Liver (tissue), 9 donors: ENCODE results near the gene PNPLA6. TPM values are rescaled to one million over a fixed set of nuclear protein-coding genes. Genes with fewer than 3 reads are reported as not detected.
A peak's percentile ranks its signal among the peaks of the same experiment; 100 is the strongest.

ENCODE experiments used
- DNase-seq: peaks from one replicate; pipeline ENCODE4 v3.0.0-alpha.2; 2017; ENCODE audit warnings: low spot score
- H3K27ac ChIP-seq, 2 donors: one replicate each; pipeline ENCODE4 v1.7.0; 2013; ENCODE audit warnings: inconsistent platforms in 2 of 2, low read length in 2 of 2, control low read depth in 1 of 2, low read depth in 1 of 2, mild to moderate bottlenecking in 1 of 2
- H3K27me3 ChIP-seq, 4 donors: one replicate each; pipeline versions ENCODE4 v1.6.1 to v1.7.0; 2013; ENCODE audit warnings: low read length in 3 of 4, inconsistent platforms in 1 of 4, mild to moderate bottlenecking in 1 of 4, moderate library complexity in 1 of 4; ENCODE audit not compliant: control insufficient read depth in 4 of 4, insufficient read depth in 4 of 4
- H3K36me3 ChIP-seq, 4 donors: one replicate each; pipeline versions ENCODE4 v1.6.1 to v1.7.0; 2013; ENCODE audit warnings: low read length in 3 of 4, mild to moderate bottlenecking in 3 of 4, low read depth in 1 of 4, moderate library complexity in 1 of 4; ENCODE audit not compliant: control insufficient read depth in 4 of 4, insufficient read depth in 3 of 4
- H3K4me1 ChIP-seq, 4 donors: one replicate each; pipeline versions ENCODE4 v1.6.1 to v1.7.0; 2013; ENCODE audit warnings: low read length in 3 of 4, mild to moderate bottlenecking in 3 of 4, moderate library complexity in 1 of 4; ENCODE audit not compliant: control insufficient read depth in 4 of 4, insufficient read depth in 4 of 4
- H3K4me3 ChIP-seq, 3 donors: one replicate each; pipeline versions ENCODE4 v1.6.1 to v1.7.0; 2013; ENCODE audit warnings: low read length in 3 of 3, control low read depth in 1 of 3, low read depth in 1 of 3, mild to moderate bottlenecking in 1 of 3
- H3K9ac ChIP-seq, 2 donors: one replicate each; pipeline ENCODE4 v1.7.0; 2013; ENCODE audit warnings: low read length in 2 of 2, mild to moderate bottlenecking in 2 of 2, moderate library complexity in 2 of 2, control low read depth in 1 of 2, low read depth in 1 of 2
- H3K9me3 ChIP-seq, 4 donors: one replicate each; pipeline versions ENCODE4 v1.6.1 to v1.7.0; 2013; ENCODE audit warnings: low read length in 3 of 4; ENCODE audit not compliant: control insufficient read depth in 4 of 4
- EGR1 ChIP-seq, 2 donors: IDR thresholded peaks; 2 replicates each; pipeline ENCODE4 v1.6.1; 2016 to 2018; ENCODE audit warnings: antibody characterized with exemption in 2 of 2, low read depth in 2 of 2
- GABPA ChIP-seq, 2 donors: IDR thresholded peaks in 1 of 2; conservative IDR thresholded peaks in 1 of 2; 2 replicates each; pipeline ENCODE4 v1.6.1; 2016; ENCODE audit warnings: antibody characterized with exemption in 2 of 2, mild to moderate bottlenecking in 1 of 2, moderate library complexity in 1 of 2
- HNF4A ChIP-seq, 2 donors: conservative IDR thresholded peaks; 2 replicates each; pipeline ENCODE4 v1.6.1; 2016; ENCODE audit warnings: antibody characterized with exemption in 2 of 2, mild to moderate bottlenecking in 2 of 2
- HNF4G ChIP-seq: IDR thresholded peaks from 2 replicates; pipeline ENCODE4 v1.6.1; 2016; ENCODE audit warnings: antibody characterized with exemption
- JUND ChIP-seq, 2 donors: IDR thresholded peaks; 2 replicates each; pipeline ENCODE4 v1.6.1; 2016; ENCODE audit warnings: antibody characterized with exemption in 2 of 2
- MAX ChIP-seq: IDR thresholded peaks from 2 replicates; pipeline ENCODE4 v1.6.1; 2016; ENCODE audit warnings: antibody characterized with exemption
- NR2F2 ChIP-seq: IDR thresholded peaks from 2 replicates; pipeline ENCODE4 v1.6.1; 2016; ENCODE audit warnings: antibody characterized with exemption
- REST ChIP-seq: IDR thresholded peaks from 2 replicates; pipeline ENCODE4 v1.6.1; 2016; ENCODE audit warnings: antibody characterized with exemption, mild to moderate bottlenecking
- RXRA ChIP-seq, 2 donors: IDR thresholded peaks; 2 replicates each; pipeline ENCODE4 v1.6.1; 2017 to 2018; ENCODE audit warnings: antibody characterized with exemption in 2 of 2, mild to moderate bottlenecking in 1 of 2
- SP1 ChIP-seq: IDR thresholded peaks from 2 replicates; pipeline ENCODE4 v1.6.1; 2018; ENCODE audit warnings: antibody characterized with exemption, mild to moderate bottlenecking
- TAF1 ChIP-seq: conservative IDR thresholded peaks from 2 replicates; pipeline ENCODE4 v1.6.1; 2016; ENCODE audit warnings: antibody characterized with exemption, mild to moderate bottlenecking
- YY1 ChIP-seq: IDR thresholded peaks from 2 replicates; pipeline ENCODE4 v1.6.1; 2016; ENCODE audit warnings: antibody characterized with exemption, mild to moderate bottlenecking
- WGBS: extraction: QIAGEN DNeasy Blood & Tissue Kit; methylation state at CpG from one replicate; pipeline ENCODE4 v1.1.7; 2013; 5-methylcytosine and 5-hydroxymethylcytosine counted together
- polyA plus RNA-seq, 2 donors: library from polyadenylated mRNA; stranded (reverse) in 1 of 2; unstranded in 1 of 2; fragments of 200-250 nt in 1 of 2; fragments of >200 nt in 1 of 2; fragmentation: Nextera tagmentation in 1 of 2; extraction: Ambion mirVana in 1 of 2; gene quantifications; one replicate each; pipeline versions ENCODE4 v1.2.1 to v1.2.3, GENCODE V29; 2013 to 2015
- total RNA-seq, 2 donors: library from RNA; depleted of rRNA; stranded (reverse); fragments of >200 nt; gene quantifications; one replicate each; pipeline ENCODE4 v1.2.3, GENCODE V29; 2014
- TF ChIP-seq, protein P1 (sequence below): IDR thresholded peaks from 2 replicates; pipeline ENCODE4 v1.6.1; 2016; ENCODE audit warnings: antibody characterized with exemption
- TF ChIP-seq, protein P2 (sequence below): IDR thresholded peaks from 2 replicates; pipeline ENCODE4 v1.6.1; 2016; ENCODE audit warnings: antibody characterized with exemption
- TF ChIP-seq, protein P3 (sequence below): fragments of 150-350 bp; IDR thresholded peaks from 2 replicates; pipeline ENCODE4 v1.5.1; 2017; ENCODE audit warnings: improper control_type of control experiment, low read depth, low read length; ENCODE audit not compliant: missing input control
- donor health status: healthy.
- donor health status: healthy.
- donor health status: healthy.
- donor health status: healthy.
- donor health status: healthy.

The PNPLA6 gene
- total and polyA plus RNA-seq, 4 donors: 20.9 to 68.4 (median 28.0) TPM

GRCh38 chr19:7506385-7507328 is 28.9 kb upstream of the PNPLA6 start:
- Histone ChIP-seq H3K9me3 (no peaks in the 10 kb centered on the region), H3K27ac (no peak overlapping the region), H3K4me1 (peaks cover 0 to 3% (median 0%) of the 10 kb centered on the region in 4 donors), H3K27me3 (no peaks in the 10 kb centered on the region), H3K4me3 (no peak overlapping the region), H3K36me3 (no peaks in the 10 kb centered on the region), H3K9ac (no peak overlapping the region)
- 50% methylated on average over 20 of the region's 20 CpGs for WGBS
- peak; percentile 82 for DNase-seq
- peak; percentile 44 for TF ChIP-seq SP1
- TF ChIP-seq NR2F2: peak; percentile 57
- no peak for TF ChIP-seq YY1

DNA sequence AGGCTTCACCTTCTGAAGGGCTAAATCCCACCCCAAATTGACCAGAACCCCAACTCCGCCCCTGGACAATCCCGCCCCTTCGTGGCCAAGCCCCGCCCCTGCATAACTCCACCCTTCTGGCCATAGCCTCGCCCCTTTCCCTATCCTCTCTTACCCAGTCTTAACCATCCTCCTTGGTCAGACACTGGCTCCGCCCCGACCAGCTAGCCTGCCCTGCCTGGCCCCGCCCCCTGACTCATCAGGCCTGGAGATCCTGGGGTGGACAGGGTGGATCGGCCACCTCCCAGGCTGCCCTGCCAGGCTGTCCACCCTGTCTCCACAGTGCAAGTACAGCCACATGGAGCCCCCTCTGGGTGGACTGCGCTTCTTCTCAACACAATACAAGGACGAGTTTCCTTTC is 27.6 kb upstream of the PNPLA6 start:
- 55% methylated on average over 11 of the region's 11 CpGs for WGBS
- Histone ChIP-seq H3K9me3 (no peaks in the 10 kb centered on the region), H3K4me3 (no peak overlapping the region), H3K9ac (no peak overlapping the region), H3K27ac (no peak overlapping the region), H3K4me1 (peaks cover 0 to 3% (median 0%) of the 10 kb centered on the region in 4 donors), H3K27me3 (no peaks in the 10 kb centered on the region), H3K36me3 (no peaks in the 10 kb centered on the region)
- TF ChIP-seq RXRA (IDR thresholded peaks at IDR 0.05): no peak
- no peak for TF ChIP-seq HNF4G
- TF ChIP-seq, protein P1, sequence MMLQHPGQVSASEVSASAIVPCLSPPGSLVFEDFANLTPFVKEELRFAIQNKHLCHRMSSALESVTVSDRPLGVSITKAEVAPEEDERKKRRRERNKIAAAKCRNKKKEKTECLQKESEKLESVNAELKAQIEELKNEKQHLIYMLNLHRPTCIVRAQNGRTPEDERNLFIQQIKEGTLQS: no peak
- TF ChIP-seq SP1: no peak
- no peak for TF ChIP-seq JUND (IDR thresholded peaks at IDR 0.05)
- TF ChIP-seq HNF4A (conservative IDR thresholded peaks at IDR 0.05): no peak
- TF ChIP-seq, protein P2, sequence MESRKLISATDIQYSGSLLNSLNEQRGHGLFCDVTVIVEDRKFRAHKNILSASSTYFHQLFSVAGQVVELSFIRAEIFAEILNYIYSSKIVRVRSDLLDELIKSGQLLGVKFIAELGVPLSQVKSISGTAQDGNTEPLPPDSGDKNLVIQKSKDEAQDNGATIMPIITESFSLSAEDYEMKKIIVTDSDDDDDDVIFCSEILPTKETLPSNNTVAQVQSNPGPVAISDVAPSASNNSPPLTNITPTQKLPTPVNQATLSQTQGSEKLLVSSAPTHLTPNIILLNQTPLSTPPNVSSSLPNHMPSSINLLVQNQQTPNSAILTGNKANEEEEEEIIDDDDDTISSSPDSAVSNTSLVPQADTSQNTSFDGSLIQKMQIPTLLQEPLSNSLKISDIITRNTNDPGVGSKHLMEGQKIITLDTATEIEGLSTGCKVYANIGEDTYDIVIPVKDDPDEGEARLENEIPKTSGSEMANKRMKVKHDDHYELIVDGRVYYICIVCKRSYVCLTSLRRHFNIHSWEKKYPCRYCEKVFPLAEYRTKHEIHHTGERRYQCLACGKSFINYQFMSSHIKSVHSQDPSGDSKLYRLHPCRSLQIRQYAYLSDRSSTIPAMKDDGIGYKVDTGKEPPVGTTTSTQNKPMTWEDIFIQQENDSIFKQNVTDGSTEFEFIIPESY: no peak
- no peak for TF ChIP-seq TAF1
- TF ChIP-seq EGR1 (IDR thresholded peaks at IDR 0.05; ENCODE audit: low read depth in 2 of 2): no peak
- TF ChIP-seq, protein P3, sequence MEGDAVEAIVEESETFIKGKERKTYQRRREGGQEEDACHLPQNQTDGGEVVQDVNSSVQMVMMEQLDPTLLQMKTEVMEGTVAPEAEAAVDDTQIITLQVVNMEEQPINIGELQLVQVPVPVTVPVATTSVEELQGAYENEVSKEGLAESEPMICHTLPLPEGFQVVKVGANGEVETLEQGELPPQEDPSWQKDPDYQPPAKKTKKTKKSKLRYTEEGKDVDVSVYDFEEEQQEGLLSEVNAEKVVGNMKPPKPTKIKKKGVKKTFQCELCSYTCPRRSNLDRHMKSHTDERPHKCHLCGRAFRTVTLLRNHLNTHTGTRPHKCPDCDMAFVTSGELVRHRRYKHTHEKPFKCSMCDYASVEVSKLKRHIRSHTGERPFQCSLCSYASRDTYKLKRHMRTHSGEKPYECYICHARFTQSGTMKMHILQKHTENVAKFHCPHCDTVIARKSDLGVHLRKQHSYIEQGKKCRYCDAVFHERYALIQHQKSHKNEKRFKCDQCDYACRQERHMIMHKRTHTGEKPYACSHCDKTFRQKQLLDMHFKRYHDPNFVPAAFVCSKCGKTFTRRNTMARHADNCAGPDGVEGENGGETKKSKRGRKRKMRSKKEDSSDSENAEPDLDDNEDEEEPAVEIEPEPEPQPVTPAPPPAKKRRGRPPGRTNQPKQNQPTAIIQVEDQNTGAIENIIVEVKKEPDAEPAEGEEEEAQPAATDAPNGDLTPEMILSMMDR: no peak
- TF ChIP-seq REST: no peak
- TF ChIP-seq NR2F2: no peak
- no peak for TF ChIP-seq MAX
- TF ChIP-seq GABPA (IDR thresholded peaks at IDR 0.05 in 1 of 2, conservative IDR thresholded peaks at IDR 0.05 in 1 of 2): no peak
- DNase-seq: peak; percentile 90
